Progenitor cell of endocrine pancreas (in vitro differentiated cells): ENCODE measurements around the gene TMEM121. TPM values are rescaled to one million over a fixed set of nuclear protein-coding genes. Genes with fewer than 3 reads are reported as not detected.
"Not testable (repeated sequence)": the region's sequence is repeated elsewhere in the genome, so short reads cannot be mapped to it uniquely, and the experiment has no call there.

Experiments
- DNase-seq: peaks from one replicate; pipeline ENCODE4 v3.0.0; 2021; ENCODE audit warnings: low spot score; ENCODE audit not compliant: unreplicated experiment
- H3K27ac Mint-ChIP-seq: 2 replicates; pipeline ENCODE4 v1.8.0; 2021; ENCODE audit warnings: mild to moderate bottlenecking, moderate library complexity, mixed read lengths
- H3K27me3 Mint-ChIP-seq: 2 replicates; pipeline ENCODE4 v1.8.0; 2021; ENCODE audit warnings: mixed read lengths
- H3K36me3 Mint-ChIP-seq: 2 replicates; pipeline ENCODE4 v1.8.0; 2022; ENCODE audit warnings: mixed read lengths; ENCODE audit not compliant: insufficient read depth
- H3K4me1 Mint-ChIP-seq: 2 replicates; pipeline ENCODE4 v1.8.0; 2021; ENCODE audit warnings: low read depth, mixed read lengths
- H3K4me3 Mint-ChIP-seq: 2 replicates; pipeline ENCODE4 v1.8.0; 2021; ENCODE audit warnings: low read depth, mild to moderate bottlenecking, moderate library complexity, mixed read lengths
- H3K9me3 Mint-ChIP-seq: 2 replicates; pipeline ENCODE4 v1.8.0; 2021; ENCODE audit warnings: low read depth, mixed read lengths
- total RNA-seq: library from RNA; stranded (reverse); gene quantifications from 2 replicates; pipeline ENCODE4 v1.2.1, GENCODE V29; 2021
- TF ChIP-seq, protein P1 (sequence below): fragments of 200-600 bp; sonication (generic); IDR thresholded peaks from one replicate; pipeline ENCODE4 v1.5.0; 2021; ENCODE audit warnings: antibody characterized with exemption, mild to moderate bottlenecking; ENCODE audit not compliant: unreplicated experiment

TMEM121 gene
- total RNA-seq, 1 donor from 2014 or later = 4.5 TPM

DNA sequence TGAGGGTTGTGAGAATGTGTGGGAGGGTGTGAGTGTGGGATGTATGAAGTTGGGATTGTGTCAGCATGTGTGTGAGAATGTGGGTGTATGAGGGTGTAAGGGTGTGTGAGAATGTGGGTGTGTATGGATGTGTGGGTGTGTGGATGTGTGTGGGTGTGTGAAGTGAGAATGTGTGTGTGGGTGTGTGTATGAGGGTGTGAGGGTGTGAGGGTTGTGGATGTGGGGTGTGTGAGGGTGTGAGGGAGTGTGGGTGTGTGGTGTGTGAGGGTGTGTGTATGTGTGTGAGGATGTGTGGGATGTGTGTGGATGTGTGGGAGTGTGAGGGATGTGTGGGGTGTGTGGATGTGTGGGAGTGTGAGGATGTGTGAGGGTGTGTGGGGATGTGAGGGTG lies 37.0 kb downstream of the TMEM121 start:
- H3K27ac Mint-ChIP-seq = no peak overlapping the region
- TF ChIP-seq, protein P1, sequence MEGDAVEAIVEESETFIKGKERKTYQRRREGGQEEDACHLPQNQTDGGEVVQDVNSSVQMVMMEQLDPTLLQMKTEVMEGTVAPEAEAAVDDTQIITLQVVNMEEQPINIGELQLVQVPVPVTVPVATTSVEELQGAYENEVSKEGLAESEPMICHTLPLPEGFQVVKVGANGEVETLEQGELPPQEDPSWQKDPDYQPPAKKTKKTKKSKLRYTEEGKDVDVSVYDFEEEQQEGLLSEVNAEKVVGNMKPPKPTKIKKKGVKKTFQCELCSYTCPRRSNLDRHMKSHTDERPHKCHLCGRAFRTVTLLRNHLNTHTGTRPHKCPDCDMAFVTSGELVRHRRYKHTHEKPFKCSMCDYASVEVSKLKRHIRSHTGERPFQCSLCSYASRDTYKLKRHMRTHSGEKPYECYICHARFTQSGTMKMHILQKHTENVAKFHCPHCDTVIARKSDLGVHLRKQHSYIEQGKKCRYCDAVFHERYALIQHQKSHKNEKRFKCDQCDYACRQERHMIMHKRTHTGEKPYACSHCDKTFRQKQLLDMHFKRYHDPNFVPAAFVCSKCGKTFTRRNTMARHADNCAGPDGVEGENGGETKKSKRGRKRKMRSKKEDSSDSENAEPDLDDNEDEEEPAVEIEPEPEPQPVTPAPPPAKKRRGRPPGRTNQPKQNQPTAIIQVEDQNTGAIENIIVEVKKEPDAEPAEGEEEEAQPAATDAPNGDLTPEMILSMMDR = no peak
- H3K36me3 Mint-ChIP-seq = peaks cover 6% of the 10 kb centered on the region
- peaks cover 23% of the 10 kb centered on the region for H3K9me3 Mint-ChIP-seq
- no peak for DNase-seq
- H3K4me1 Mint-ChIP-seq = no peaks in the 10 kb centered on the region
- H3K27me3 Mint-ChIP-seq = no peaks in the 10 kb centered on the region
- no peak overlapping the region for H3K4me3 Mint-ChIP-seq

DNA sequence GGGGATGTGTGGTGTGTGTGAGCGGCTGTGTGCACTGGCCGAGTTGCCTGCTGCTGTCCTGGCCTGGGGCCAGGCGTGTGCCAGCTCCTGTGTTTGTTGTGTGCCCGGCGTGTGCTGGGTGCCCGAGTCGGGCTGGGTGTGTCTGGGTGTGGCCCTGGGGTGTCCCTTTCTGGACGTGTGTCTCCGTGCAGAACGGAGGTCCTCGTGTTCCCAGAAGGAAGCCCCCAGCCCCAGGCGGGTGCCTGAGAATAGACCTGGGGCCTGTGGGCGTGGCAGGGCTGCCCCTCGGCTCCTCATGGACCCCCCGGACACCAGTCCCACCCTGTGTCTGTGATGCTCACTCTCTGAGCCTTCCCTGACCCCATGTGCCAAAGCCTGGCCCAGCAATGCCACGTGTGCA lies 38.2 kb downstream of the TMEM121 start:
- H3K9me3 Mint-ChIP-seq = peaks cover 31% of the 10 kb centered on the region
- not testable (repeated sequence) for H3K4me1 Mint-ChIP-seq, H3K4me3 Mint-ChIP-seq, H3K27ac Mint-ChIP-seq, DNase-seq, H3K27me3 Mint-ChIP-seq
- H3K36me3 Mint-ChIP-seq = peaks cover 11% of the 10 kb centered on the region

DNA sequence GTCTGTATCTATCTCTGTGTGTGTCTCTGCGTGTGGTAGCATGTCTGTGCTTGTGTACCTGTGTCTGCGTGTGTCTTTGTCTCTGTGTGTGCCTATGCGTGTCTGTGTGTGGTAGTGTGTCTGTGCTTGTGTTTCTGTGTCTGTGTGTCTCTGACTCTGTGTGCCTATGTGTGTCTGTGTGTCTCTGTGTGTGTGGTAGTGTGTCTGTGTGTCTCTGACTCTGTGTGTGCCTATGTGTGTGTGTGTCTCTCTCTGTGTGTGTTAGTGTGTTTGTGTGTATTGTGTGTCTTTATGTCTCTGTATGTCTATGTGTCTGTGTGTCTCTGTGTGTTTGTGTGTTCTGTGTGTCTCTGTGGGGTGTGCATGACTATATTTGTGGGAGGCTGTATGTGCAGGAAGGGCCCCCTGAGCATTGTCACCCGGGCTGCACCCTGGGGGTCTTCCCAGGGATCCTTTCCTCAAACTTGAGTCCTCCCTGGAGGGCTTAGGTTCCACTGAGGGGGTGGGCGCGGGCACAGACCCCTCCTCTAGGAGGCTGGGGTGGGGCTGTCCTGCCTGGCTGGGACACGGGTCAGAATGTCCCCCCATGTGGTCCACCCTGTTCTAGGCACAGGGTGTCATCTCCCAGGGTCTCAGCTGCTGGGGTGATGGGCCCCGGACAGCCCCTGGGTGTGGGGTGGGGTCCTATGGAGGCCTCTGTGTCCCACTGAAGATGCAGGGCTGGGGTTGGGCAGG lies 39.0 kb downstream of the TMEM121 start:
- H3K4me1 Mint-ChIP-seq, H3K4me3 Mint-ChIP-seq, H3K27ac Mint-ChIP-seq, H3K27me3 Mint-ChIP-seq, DNase-seq: not testable (repeated sequence)
- Mint-ChIP-seq H3K36me3 (peaks cover 14% of the 10 kb centered on the region), H3K9me3 (peaks cover 39% of the 10 kb centered on the region)

DNA sequence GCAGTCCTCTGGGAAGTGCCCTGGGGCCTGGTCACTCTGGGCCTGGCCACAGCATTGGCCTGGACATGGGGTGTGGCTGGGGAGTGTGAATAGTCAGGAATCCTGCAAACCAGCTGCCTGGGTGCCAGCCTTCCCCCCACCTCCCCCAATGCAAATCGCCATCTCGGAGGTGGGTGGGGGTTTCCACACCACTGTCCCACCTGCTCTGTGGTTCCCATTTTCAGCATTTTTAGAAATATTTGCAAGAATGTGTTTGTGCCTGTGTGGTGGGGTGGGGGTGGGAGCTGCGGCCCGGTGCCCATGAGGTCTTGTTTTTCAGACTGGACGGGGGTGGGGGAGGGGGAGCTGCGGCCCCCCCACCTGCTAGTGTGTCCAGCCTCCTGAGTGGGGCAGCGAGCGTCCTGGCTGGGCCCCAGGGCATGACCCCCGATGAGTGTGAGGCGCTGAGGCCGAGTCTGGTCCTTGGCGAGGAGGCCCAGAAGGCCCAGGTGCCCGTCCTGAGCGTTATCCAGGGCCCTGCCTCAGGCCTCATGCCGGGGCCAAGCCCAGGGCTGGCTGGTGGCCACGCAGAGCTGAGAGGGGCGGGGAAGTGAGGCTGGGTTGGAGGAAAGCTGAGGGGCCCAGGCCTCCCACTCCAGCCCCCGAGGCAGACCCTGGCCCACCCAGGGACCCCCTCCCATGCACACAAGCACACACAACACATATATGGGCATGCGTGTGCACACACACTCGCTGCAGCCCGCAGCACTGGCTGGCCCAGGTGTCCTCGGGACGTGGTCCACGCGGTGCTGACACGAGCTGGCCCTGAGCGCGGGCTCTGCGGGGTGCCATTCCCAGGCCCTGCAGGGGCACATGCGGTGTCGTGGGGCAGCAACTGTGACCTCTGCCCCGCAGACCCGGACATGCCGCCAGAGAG lies 40.1 kb downstream of the TMEM121 start:
- H3K4me3 Mint-ChIP-seq, H3K27ac Mint-ChIP-seq, DNase-seq, H3K4me1 Mint-ChIP-seq, H3K27me3 Mint-ChIP-seq: not testable (repeated sequence)
- H3K9me3 Mint-ChIP-seq = peaks cover 46% of the 10 kb centered on the region
- H3K36me3 Mint-ChIP-seq = peaks cover 14% of the 10 kb centered on the region

DNA sequence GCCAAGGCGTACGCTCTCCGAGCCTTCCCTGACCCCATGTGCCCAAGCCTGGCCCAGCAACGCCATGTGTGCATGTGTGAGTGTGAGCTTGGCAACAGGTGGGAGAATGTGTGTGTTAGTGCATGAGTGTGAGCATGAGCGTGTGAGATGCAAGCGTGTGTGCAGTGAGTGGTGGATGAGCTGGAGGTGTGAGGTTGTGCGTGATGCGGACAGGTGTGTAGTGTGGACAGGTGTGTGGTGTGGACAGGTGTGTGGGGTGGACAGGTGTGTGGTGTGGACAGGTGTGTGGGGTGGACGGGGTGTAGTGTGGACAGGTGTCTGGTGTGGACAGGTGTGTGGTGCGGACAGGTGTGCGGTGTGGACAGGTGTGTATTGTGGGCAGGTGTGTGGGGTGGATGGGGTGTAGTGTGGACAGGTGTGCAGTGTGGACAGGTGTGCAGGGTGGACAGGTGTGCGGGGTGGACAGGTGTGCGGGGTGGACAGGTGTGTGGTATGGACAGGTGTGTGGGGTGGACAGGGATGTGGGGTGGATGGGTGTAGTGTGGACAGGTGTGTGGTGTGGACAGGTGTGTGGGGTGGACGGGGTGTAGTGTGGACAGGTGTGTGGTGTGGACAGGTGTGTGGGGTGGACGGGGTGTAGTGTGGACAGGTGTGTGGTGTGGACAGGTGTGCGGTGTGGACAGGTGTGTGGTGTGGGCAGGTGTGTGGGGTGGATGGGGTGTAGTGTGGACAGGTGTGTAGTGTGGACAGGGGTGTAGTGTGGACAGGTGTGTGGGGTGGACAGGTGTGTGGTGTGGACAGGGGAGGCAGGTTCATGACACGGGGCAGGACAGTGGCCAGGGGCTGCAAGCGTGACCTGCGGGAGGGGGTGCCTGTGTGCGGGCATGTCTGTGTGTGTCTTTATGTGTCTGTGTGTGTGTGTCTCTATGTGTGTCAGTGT lies 41.1 kb downstream of the TMEM121 start:
- H3K4me1 Mint-ChIP-seq, H3K27ac Mint-ChIP-seq, H3K27me3 Mint-ChIP-seq, DNase-seq, H3K4me3 Mint-ChIP-seq: not testable (repeated sequence)
- Mint-ChIP-seq H3K9me3 (peaks cover 46% of the 10 kb centered on the region), H3K36me3 (peaks cover 14% of the 10 kb centered on the region)

DNA sequence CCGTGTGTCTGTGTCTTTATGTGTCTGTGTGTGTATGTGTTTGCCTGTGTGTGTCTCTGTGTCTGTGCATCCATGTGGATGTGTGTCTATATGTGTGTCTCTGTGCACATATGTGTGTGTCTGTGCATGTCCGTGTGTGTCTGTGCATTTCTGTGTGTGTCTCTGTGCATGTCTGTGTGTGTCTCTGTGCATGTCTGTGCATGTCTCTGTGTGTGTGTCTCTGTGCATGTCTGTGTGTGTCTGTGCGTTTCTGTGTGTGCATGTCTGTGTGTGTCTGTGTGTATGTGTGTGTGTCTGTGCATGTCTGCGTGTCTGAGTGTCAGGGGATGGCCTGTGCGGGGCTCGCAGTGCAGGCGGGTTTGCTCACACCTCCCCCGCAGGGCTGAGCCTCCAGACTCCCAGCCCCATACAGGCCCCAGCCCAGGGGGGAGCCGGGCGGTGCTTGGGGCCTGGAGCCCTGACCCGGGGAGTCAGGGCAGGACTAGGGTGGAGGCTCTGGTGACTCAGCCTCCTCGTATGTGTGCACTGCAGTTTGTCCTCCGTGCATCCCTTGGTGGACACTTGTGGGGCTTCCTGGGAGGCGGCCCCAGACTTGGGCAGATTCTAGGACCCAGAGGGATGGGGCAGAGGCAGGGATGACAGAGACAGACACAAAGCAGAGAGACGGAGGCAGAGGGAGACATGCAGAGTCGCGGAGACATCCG lies 41.9 kb downstream of the TMEM121 start:
- Mint-ChIP-seq H3K36me3 (peaks cover 18% of the 10 kb centered on the region), H3K9me3 (peaks cover 44% of the 10 kb centered on the region)
- not testable (repeated sequence) for H3K27ac Mint-ChIP-seq

More for the DNA sequence above, 41.9 kb downstream of the TMEM121 start:
- H3K4me1 Mint-ChIP-seq, H3K27me3 Mint-ChIP-seq, DNase-seq, H3K4me3 Mint-ChIP-seq: not testable (repeated sequence)
